Type B pancreatic cell (in vitro differentiated cells): ENCODE results near the gene ERFL. TPM values are rescaled to one million over a fixed set of nuclear protein-coding genes. Genes with fewer than 3 reads are reported as not detected.

Experiments
- DNase-seq: peaks from one replicate; pipeline ENCODE4 v3.0.0; 2021; ENCODE audit warnings: mixed read lengths; ENCODE audit not compliant: unreplicated experiment; ENCODE audit errors: extremely low spot score
- H3K27ac Mint-ChIP-seq: 2 replicates; pipeline ENCODE4 v1.8.0; 2021; ENCODE audit warnings: mild to moderate bottlenecking, mixed read lengths
- H3K27me3 Mint-ChIP-seq: 2 replicates; pipeline ENCODE4 v1.8.0; 2021; ENCODE audit warnings: mixed read lengths
- H3K36me3 Mint-ChIP-seq: 2 replicates; pipeline ENCODE4 v1.8.0; 2021; ENCODE audit warnings: mixed read lengths
- H3K4me1 Mint-ChIP-seq: one replicate; pipeline ENCODE4 v1.8.0; 2021; ENCODE audit warnings: mixed read lengths; ENCODE audit not compliant: unreplicated experiment
- H3K4me3 Mint-ChIP-seq: 2 replicates; pipeline ENCODE4 v1.8.0; 2021; ENCODE audit warnings: mild to moderate bottlenecking, mixed read lengths
- H3K9me3 Mint-ChIP-seq: 2 replicates; pipeline ENCODE4 v1.8.0; 2021; ENCODE audit warnings: mixed read lengths
- CTCF ChIP-seq: fragments of 200-600 bp; sonication (generic); conservative IDR thresholded peaks from 2 replicates; pipeline ENCODE4 v1.5.0; 2021; ENCODE audit warnings: antibody characterized with exemption, mild to moderate bottlenecking
- total RNA-seq: library from RNA; stranded (reverse); gene quantifications from 2 replicates; pipeline ENCODE4 v1.2.1, GENCODE V29; 2021; ENCODE audit warnings: low replicate concordance

ERFL gene
- total RNA-seq, 1 donor from 2014 or later, result 0.24 TPM

GRCh38 chr19:41903193-41903953, 24.9 kb downstream of the ERFL start:
- Mint-ChIP-seq H3K36me3 (peaks cover 9% of the 10 kb centered on the region), H3K9me3 (no peaks in the 10 kb centered on the region), H3K4me3 (no peak overlapping the region), H3K27ac (no peak overlapping the region), H3K4me1 (no peaks in the 10 kb centered on the region), H3K27me3 (no peaks in the 10 kb centered on the region)
- no peak for DNase-seq
- TF ChIP-seq CTCF, result no peak

GRCh38 chr19:41902594-41902993, 25.7 kb downstream of the ERFL start:
- H3K27ac Mint-ChIP-seq, result no peak overlapping the region
- H3K9me3 Mint-ChIP-seq, result no peaks in the 10 kb centered on the region
- no peak for DNase-seq
- no peaks in the 10 kb centered on the region for H3K4me1 Mint-ChIP-seq
- H3K27me3 Mint-ChIP-seq, result no peaks in the 10 kb centered on the region
- TF ChIP-seq CTCF, result no peak
- peaks cover 9% of the 10 kb centered on the region for H3K36me3 Mint-ChIP-seq
- H3K4me3 Mint-ChIP-seq, result no peak overlapping the region

GRCh38 chr19:41901707-41902360, 26.4 kb downstream of the ERFL start:
- no peak for TF ChIP-seq CTCF
- no peak for DNase-seq
- Mint-ChIP-seq H3K4me1 (no peaks in the 10 kb centered on the region), H3K4me3 (no peak overlapping the region), H3K27ac (no peak overlapping the region), H3K9me3 (no peaks in the 10 kb centered on the region), H3K36me3 (peaks cover 9% of the 10 kb centered on the region), H3K27me3 (no peaks in the 10 kb centered on the region)

- no peak overlapping the region for H3K27ac Mint-ChIP-seq
- TF ChIP-seq CTCF, result no peak
- no peaks in the 10 kb centered on the region for H3K36me3 Mint-ChIP-seq
- no peaks in the 10 kb centered on the region for H3K9me3 Mint-ChIP-seq
- DNase-seq, result no peak
- H3K4me3 Mint-ChIP-seq, result no peak overlapping the region
- H3K27me3 Mint-ChIP-seq, result no peaks in the 10 kb centered on the region
- no peaks in the 10 kb centered on the region for H3K4me1 Mint-ChIP-seq
These were observed 30.0 kb downstream of the ERFL start for GRCh38 chr19:41898235-41898634.

- Mint-ChIP-seq H3K27me3 (no peaks in the 10 kb centered on the region), H3K4me1 (no peaks in the 10 kb centered on the region), H3K4me3 (no peak overlapping the region), H3K9me3 (no peaks in the 10 kb centered on the region), H3K36me3 (no peaks in the 10 kb centered on the region), H3K27ac (no peak overlapping the region)
- TF ChIP-seq CTCF, result no peak
- DNase-seq, result no peak
These were observed 30.4 kb downstream of the ERFL start for GRCh38 chr19:41897820-41898219.
